ENCODE data around the gene CLEC3A. TPM values are rescaled to one million over a fixed set of nuclear protein-coding genes. Genes with fewer than 3 reads are reported as not detected.

CLEC3A gene
- polyA plus RNA-seq (2011; rRNA removed): not detected in 2 replicates
- not detected in 2 replicates for polyA minus RNA-seq (2011; rRNA and poly(A)+ RNA removed)

GRCh38 chr16:78022347-78023060 lies at the start of gene CLEC3A:
TSS of gene CLEC3A (plus strand) at chr16:78022548. CDS start at chr16:78022627, 79 bp downstream.
- DNase-seq (ENCODE audit: low read depth, low spot score): no peak
- CTCF ChIA-PET: no interaction called here
- Histone ChIP-seq H3K9me3 (ENCODE audit: control insufficient read depth, insufficient read depth, low read length) (no peaks in the 10 kb centered on the region), H3K4me3 (ENCODE audit: low read depth, low read length) (no peak within 1 kb of the TSS), H3K27ac (ENCODE audit: low read depth, low read length) (no peak within 1 kb of the TSS), H3K27me3 (ENCODE audit: control insufficient read depth, insufficient read depth, low read length) (no peaks in the 10 kb centered on the region)
- no peak for TF ChIP-seq CTCF (IDR thresholded peaks at IDR 0.05; ENCODE audit: low read depth, low read length)
- POLR2A ChIA-PET: no interaction called here

- H3K9me3 ChIP-seq (ENCODE audit: control insufficient read depth, insufficient read depth, low read length): no peaks in the 10 kb centered on the region
- no peak for DNase-seq (ENCODE audit: low read depth, low spot score)
- no peak for TF ChIP-seq CTCF (IDR thresholded peaks at IDR 0.05; ENCODE audit: low read depth, low read length)
- POLR2A ChIA-PET: interaction anchor here (1.5 kb wide), 1 partner anchor 299 kb away, joined by 6 read pairs; no protein-coding TSS in a partner anchor
- H3K4me3 ChIP-seq (ENCODE audit: low read depth, low read length): no peak overlapping the region
- CTCF ChIA-PET: interaction anchor here (0.6 to 7.4 kb wide), 4 partner anchors 10 to 300 kb away, joined by 3 to 47 read pairs (median 4); no protein-coding TSS in a partner anchor
- no peaks in the 10 kb centered on the region for H3K27me3 ChIP-seq (ENCODE audit: control insufficient read depth, insufficient read depth, low read length)
- H3K27ac ChIP-seq (ENCODE audit: low read depth, low read length): no peak overlapping the region
These were observed 47.5 kb upstream of the CLEC3A start for GRCh38 chr16:77974883-77975282.

GRCh38 chr16:77975942-77976341 lies 46.4 kb upstream of the CLEC3A start:
- no peak for TF ChIP-seq CTCF (IDR thresholded peaks at IDR 0.05; ENCODE audit: low read depth, low read length)
- no peak for DNase-seq (ENCODE audit: low read depth, low spot score)
- ChIA-PET POLR2A (interaction anchor here (1.5 kb wide), 1 partner anchor 301 kb away, joined by 6 read pairs; no protein-coding TSS in a partner anchor), CTCF (interaction anchor here (1.5 to 7.4 kb wide), 2 partner anchors 26 to 301 kb away, joined by 8 to 47 read pairs; no protein-coding TSS in a partner anchor)
- H3K27ac ChIP-seq (ENCODE audit: low read depth, low read length): no peak overlapping the region
- no peaks in the 10 kb centered on the region for H3K27me3 ChIP-seq (ENCODE audit: control insufficient read depth, insufficient read depth, low read length)
- H3K9me3 ChIP-seq (ENCODE audit: control insufficient read depth, insufficient read depth, low read length): no peaks in the 10 kb centered on the region
- no peak overlapping the region for H3K4me3 ChIP-seq (ENCODE audit: low read depth, low read length)

GRCh38 chr16:77977339-77977738 lies 45.0 kb upstream of the CLEC3A start:
- no peaks in the 10 kb centered on the region for H3K27me3 ChIP-seq (ENCODE audit: control insufficient read depth, insufficient read depth, low read length)
- ChIA-PET POLR2A (no interaction called here), CTCF (interaction anchor here (0.6 kb wide), 2 partner anchors 22 to 758 kb away, joined by 3 to 4 read pairs; no protein-coding TSS in a partner anchor)
- no peak overlapping the region for H3K4me3 ChIP-seq (ENCODE audit: low read depth, low read length)
- no peak for TF ChIP-seq CTCF (IDR thresholded peaks at IDR 0.05; ENCODE audit: low read depth, low read length)
- no peaks in the 10 kb centered on the region for H3K9me3 ChIP-seq (ENCODE audit: control insufficient read depth, insufficient read depth, low read length)
- H3K27ac ChIP-seq (ENCODE audit: low read depth, low read length): no peak overlapping the region
- DNase-seq (ENCODE audit: low read depth, low spot score): no peak

- no peaks in the 10 kb centered on the region for H3K27me3 ChIP-seq (ENCODE audit: control insufficient read depth, insufficient read depth, low read length)
- POLR2A ChIA-PET: no interaction called here
- H3K4me3 ChIP-seq (ENCODE audit: low read depth, low read length): no peak overlapping the region
- no peaks in the 10 kb centered on the region for H3K9me3 ChIP-seq (ENCODE audit: control insufficient read depth, insufficient read depth, low read length)
- DNase-seq (ENCODE audit: low read depth, low spot score): no peak
- CTCF ChIA-PET: interaction anchor here (1.4 kb wide), 1 partner anchor 18 kb away, joined by 4 read pairs; no protein-coding TSS in a partner anchor
- no peak for TF ChIP-seq CTCF (IDR thresholded peaks at IDR 0.05; ENCODE audit: low read depth, low read length)
- H3K27ac ChIP-seq (ENCODE audit: low read depth, low read length): no peak overlapping the region
These were observed 37.2 kb upstream of the CLEC3A start for GRCh38 chr16:77985111-77985510.
